Measurements from ENCODE around the gene DOK5. TPM values are rescaled to one million over a fixed set of nuclear protein-coding genes. Genes with fewer than 3 reads are reported as not detected.
A peak's percentile ranks its signal among the peaks of the same experiment; 100 is the strongest.

DOK5 gene
- total and polyA plus RNA-seq, 2 experiments from 2014 or later = 5.0 to 6.9 TPM

GRCh38 chr20:54438166-54438565, 37.2 kb upstream of the DOK5 start:
- no peak overlapping the region for H3K27ac Mint-ChIP-seq
- H3K9me3 Mint-ChIP-seq = no peaks in the 10 kb centered on the region
- no peaks in the 10 kb centered on the region for H3F3A ChIP-seq (replicated peaks; ENCODE audit: low read depth)
- peaks cover 6% of the 10 kb centered on the region; the same call in 2 of the 3 replicates for H3K4me1 Mint-ChIP-seq
- H3K36me3 Mint-ChIP-seq (ENCODE audit: low read depth) = no peaks in the 10 kb centered on the region
- peak overlapping the region; percentile 1; the same call in 1 of the 2 replicates for H2AFZ ChIP-seq
- H3K4me3 Mint-ChIP-seq = no peak overlapping the region
- peaks cover 4% of the 10 kb centered on the region for H3K27me3 Mint-ChIP-seq (ENCODE audit: insufficient read depth, low read depth, poor library complexity)
- no peak overlapping the region for H3K4me3 ChIP-seq
- no peak for ATAC-seq
- peak; percentile 55 for DNase-seq (ENCODE audit: low spot score)
- no peaks in the 10 kb centered on the region for H3K79me2 ChIP-seq (replicated peaks; ENCODE audit: insufficient read depth)
- no peak overlapping the region for H3K27ac ChIP-seq (ENCODE audit: low read depth)
- H3K27me3 ChIP-seq (ENCODE audit: insufficient read depth) = no peaks in the 10 kb centered on the region
- H3K4me1 ChIP-seq (ENCODE audit: insufficient read depth) = no peaks in the 10 kb centered on the region
- TF ChIP-seq, protein P1, sequence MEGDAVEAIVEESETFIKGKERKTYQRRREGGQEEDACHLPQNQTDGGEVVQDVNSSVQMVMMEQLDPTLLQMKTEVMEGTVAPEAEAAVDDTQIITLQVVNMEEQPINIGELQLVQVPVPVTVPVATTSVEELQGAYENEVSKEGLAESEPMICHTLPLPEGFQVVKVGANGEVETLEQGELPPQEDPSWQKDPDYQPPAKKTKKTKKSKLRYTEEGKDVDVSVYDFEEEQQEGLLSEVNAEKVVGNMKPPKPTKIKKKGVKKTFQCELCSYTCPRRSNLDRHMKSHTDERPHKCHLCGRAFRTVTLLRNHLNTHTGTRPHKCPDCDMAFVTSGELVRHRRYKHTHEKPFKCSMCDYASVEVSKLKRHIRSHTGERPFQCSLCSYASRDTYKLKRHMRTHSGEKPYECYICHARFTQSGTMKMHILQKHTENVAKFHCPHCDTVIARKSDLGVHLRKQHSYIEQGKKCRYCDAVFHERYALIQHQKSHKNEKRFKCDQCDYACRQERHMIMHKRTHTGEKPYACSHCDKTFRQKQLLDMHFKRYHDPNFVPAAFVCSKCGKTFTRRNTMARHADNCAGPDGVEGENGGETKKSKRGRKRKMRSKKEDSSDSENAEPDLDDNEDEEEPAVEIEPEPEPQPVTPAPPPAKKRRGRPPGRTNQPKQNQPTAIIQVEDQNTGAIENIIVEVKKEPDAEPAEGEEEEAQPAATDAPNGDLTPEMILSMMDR (conservative IDR thresholded peaks at IDR 0.05; ENCODE audit: low read depth in 2 of 2) = no peak
- TF ChIP-seq, protein P2, sequence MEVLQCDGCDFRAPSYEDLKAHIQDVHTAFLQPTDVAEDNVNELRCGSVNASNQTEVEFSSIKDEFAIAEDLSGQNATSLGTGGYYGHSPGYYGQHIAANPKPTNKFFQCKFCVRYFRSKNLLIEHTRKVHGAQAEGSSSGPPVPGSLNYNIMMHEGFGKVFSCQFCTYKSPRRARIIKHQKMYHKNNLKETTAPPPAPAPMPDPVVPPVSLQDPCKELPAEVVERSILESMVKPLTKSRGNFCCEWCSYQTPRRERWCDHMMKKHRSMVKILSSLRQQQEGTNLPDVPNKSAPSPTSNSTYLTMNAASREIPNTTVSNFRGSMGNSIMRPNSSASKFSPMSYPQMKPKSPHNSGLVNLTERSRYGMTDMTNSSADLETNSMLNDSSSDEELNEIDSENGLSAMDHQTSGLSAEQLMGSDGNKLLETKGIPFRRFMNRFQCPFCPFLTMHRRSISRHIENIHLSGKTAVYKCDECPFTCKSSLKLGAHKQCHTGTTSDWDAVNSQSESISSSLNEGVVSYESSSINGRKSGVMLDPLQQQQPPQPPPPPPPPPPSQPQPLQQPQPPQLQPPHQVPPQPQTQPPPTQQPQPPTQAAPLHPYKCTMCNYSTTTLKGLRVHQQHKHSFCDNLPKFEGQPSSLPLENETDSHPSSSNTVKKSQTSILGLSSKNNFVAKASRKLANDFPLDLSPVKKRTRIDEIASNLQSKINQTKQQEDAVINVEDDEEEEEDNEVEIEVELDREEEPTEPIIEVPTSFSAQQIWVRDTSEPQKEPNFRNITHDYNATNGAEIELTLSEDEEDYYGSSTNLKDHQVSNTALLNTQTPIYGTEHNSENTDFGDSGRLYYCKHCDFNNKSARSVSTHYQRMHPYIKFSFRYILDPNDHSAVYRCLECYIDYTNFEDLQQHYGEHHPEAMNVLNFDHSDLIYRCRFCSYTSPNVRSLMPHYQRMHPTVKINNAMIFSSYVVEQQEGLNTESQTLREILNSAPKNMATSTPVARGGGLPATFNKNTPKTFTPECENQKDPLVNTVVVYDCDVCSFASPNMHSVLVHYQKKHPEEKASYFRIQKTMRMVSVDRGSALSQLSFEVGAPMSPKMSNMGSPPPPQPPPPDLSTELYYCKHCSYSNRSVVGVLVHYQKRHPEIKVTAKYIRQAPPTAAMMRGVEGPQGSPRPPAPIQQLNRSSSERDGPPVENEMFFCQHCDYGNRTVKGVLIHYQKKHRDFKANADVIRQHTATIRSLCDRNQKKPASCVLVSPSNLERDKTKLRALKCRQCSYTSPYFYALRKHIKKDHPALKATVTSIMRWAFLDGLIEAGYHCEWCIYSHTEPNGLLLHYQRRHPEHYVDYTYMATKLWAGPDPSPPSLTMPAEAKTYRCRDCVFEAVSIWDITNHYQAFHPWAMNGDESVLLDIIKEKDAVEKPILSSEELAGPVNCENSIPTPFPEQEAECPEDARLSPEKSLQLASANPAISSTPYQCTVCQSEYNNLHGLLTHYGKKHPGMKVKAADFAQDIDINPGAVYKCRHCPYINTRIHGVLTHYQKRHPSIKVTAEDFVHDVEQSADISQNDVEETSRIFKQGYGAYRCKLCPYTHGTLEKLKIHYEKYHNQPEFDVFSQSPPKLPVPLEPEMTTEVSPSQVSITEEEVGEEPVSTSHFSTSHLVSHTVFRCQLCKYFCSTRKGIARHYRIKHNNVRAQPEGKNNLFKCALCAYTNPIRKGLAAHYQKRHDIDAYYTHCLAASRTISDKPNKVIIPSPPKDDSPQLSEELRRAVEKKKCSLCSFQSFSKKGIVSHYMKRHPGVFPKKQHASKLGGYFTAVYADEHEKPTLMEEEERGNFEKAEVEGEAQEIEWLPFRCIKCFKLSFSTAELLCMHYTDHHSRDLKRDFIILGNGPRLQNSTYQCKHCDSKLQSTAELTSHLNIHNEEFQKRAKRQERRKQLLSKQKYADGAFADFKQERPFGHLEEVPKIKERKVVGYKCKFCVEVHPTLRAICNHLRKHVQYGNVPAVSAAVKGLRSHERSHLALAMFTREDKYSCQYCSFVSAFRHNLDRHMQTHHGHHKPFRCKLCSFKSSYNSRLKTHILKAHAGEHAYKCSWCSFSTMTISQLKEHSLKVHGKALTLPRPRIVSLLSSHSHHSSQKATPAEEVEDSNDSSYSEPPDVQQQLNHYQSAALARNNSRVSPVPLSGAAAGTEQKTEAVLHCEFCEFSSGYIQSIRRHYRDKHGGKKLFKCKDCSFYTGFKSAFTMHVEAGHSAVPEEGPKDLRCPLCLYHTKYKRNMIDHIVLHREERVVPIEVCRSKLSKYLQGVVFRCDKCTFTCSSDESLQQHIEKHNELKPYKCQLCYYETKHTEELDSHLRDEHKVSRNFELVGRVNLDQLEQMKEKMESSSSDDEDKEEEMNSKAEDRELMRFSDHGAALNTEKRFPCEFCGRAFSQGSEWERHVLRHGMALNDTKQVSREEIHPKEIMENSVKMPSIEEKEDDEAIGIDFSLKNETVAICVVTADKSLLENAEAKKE (CRISPR knock-in tag; IDR thresholded peaks at IDR 0.05) = no peak
- TF ChIP-seq NANOG (IDR thresholded peaks at IDR 0.05; ENCODE audit: borderline replicate concordance) = no peak
- no peak for TF ChIP-seq JUNB (IDR thresholded peaks at IDR 0.05; ENCODE audit: unreplicated experiment)
- TF ChIP-seq EZH2 (IDR thresholded peaks at IDR 0.05; ENCODE audit: low read depth, unreplicated experiment) = no peak
- no peak for TF ChIP-seq EZH2phosphoT487 (IDR thresholded peaks at IDR 0.05; ENCODE audit: unreplicated experiment)
- no peak for TF ChIP-seq ETS1 (IDR thresholded peaks at IDR 0.05)
- no peak for TF ChIP-seq REST (IDR thresholded peaks at IDR 0.05; ENCODE audit: unreplicated experiment)
- TF ChIP-seq CREB1 (CRISPR knock-in tag; IDR thresholded peaks at IDR 0.05; ENCODE audit: low read depth) = no peak
- TF ChIP-seq STAT1 (IDR thresholded peaks at IDR 0.05; ENCODE audit: unreplicated experiment) = no peak
- no peak for TF ChIP-seq ZNF331 (CRISPR knock-in tag; IDR thresholded peaks at IDR 0.05; ENCODE audit: low read depth)
- no peak for TF ChIP-seq POLR2AphosphoS5 (IDR thresholded peaks at IDR 0.05; ENCODE audit: low read depth)
- TF ChIP-seq ZNF114 (CRISPR knock-in tag; IDR thresholded peaks at IDR 0.05) = no peak
- H3K36me3 ChIP-seq (ENCODE audit: insufficient read depth) = no peaks in the 10 kb centered on the region
- H4K20me1 ChIP-seq (replicated peaks; ENCODE audit: insufficient read depth) = no peaks in the 10 kb centered on the region
- H3K9me2 ChIP-seq (ENCODE audit: insufficient read depth) = no peaks in the 10 kb centered on the region
- H3K4me2 ChIP-seq = no peak overlapping the region

Measured in GM23338 (cell line).